Astrocyte of the spinal cord (primary cell): ENCODE results near the gene GRXCR1.
A peak's percentile ranks its signal among the peaks of the same experiment; 100 is the strongest.

Experiments
- DNase-seq: peaks from one replicate; pipeline ENCODE4 v3.0.0; 2011; ENCODE audit warnings: low read depth, low spot score
- H3K4me3 ChIP-seq: 2 replicates; pipeline ENCODE4 v1.5.1; 2011; ENCODE audit warnings: low read depth, mild to moderate bottlenecking, low read length, moderate library complexity
- in situ Hi-C: cut with HindIII; loops from 2 replicates; pipeline ENCODE4 v1.10.0; 2017; ENCODE audit warnings: low sequenced_read_pairs
- TF ChIP-seq, protein P1 (sequence below): IDR thresholded peaks from 2 replicates; pipeline ENCODE4 v1.5.1; 2012; ENCODE audit warnings: low read depth, mild to moderate bottlenecking, low read length, inconsistent platforms

GRXCR1 gene

DNA sequence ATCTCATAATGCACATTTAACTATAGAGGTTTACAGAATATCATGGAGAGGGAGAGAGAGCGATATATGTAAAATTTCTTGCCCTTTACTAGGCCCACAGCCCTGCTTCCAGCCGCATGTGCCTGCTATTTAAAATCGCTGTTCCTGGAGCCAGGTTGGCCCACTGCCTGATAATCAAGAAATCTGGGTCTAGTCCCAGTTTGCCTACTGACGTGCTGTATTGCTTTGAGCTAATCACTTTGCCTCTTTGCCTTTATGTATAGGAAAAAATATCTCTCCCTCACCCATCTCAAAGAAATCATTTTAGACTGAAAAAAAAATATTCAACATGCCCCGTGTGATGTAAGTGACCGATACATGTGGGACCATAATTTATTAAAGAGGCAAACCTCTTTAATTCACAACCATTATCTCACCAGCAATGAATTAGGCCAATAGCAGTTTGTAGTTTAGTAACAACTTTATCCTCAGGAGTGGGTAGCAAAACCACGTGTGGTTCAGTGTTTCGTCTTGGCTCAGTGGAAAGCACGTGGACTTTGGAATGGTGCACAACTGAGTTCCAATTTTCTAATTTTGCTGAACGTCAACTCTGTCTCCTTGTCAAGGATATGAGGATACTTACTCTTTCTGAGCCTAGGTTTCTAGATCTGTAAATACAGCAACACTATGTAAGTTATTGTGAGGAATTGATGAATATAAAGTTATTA lies 62.6 kb downstream of the GRXCR1 start:
- TF ChIP-seq, protein P1, sequence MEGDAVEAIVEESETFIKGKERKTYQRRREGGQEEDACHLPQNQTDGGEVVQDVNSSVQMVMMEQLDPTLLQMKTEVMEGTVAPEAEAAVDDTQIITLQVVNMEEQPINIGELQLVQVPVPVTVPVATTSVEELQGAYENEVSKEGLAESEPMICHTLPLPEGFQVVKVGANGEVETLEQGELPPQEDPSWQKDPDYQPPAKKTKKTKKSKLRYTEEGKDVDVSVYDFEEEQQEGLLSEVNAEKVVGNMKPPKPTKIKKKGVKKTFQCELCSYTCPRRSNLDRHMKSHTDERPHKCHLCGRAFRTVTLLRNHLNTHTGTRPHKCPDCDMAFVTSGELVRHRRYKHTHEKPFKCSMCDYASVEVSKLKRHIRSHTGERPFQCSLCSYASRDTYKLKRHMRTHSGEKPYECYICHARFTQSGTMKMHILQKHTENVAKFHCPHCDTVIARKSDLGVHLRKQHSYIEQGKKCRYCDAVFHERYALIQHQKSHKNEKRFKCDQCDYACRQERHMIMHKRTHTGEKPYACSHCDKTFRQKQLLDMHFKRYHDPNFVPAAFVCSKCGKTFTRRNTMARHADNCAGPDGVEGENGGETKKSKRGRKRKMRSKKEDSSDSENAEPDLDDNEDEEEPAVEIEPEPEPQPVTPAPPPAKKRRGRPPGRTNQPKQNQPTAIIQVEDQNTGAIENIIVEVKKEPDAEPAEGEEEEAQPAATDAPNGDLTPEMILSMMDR: no peak
- H3K4me3 ChIP-seq: no peak overlapping the region
- no peak for DNase-seq
- in situ Hi-C loops: no loop called here

DNA sequence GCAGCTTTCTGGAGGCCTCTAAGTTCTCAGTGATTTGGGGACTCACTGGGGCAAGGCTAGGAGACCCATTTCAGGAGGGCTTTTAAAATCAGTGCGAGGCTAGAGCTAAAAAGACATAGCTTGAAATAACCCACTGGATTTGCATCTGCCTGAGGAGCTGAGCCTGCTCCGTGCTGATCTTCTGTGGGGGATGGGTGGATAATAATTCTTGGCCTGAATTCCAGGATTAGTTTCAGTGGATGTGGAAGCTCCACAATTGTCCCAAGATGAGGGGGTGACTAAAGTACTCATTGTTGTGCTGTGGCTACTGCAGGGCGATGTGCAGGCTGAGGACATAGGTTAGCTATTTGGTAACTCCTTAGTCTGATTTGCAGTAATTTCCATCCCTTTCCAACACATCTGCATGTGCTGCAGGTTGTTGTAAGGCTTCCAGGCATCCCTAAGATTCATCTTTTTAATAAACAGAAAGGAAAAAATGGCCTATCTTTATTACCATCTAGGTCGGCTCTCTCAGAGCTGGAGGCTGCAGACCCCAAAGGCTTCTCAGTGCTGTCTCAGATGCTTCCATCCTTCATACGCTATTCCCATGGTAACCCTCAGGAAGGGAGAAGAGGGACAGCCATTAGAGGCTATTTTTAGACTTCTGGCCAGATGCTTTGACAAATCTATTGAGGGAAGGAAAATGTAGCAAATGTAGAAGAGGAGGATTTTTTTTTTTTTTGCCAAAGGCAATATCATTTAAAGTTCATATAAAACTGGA lies 63.4 kb downstream of the GRXCR1 start:
- TF ChIP-seq, protein P1: no peak
- in situ Hi-C loops: no loop called here
- H3K4me3 ChIP-seq: no peak overlapping the region
- no peak for DNase-seq

DNA sequence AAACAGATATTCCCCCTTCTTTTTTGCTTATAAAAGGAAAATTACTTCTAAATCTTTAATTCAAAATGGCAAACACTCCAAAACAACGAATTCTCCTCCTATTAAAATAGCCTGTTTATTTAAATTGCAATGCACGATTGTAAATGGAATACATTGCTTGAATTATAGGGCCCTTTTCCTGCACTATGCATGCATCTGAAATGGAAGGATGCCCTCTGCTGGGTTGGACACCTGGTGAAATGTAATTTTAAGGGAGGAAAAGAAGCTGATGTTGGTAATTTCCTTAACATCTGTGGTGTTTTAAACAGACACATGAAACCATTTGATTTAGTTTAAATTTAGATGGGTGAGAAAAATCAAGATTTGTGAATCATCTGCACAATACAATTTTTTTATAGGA lies 72.8 kb downstream of the GRXCR1 start:
- no peak overlapping the region for H3K4me3 ChIP-seq
- in situ Hi-C loops: no loop called here
- TF ChIP-seq, protein P1: no peak
- DNase-seq: no peak

DNA sequence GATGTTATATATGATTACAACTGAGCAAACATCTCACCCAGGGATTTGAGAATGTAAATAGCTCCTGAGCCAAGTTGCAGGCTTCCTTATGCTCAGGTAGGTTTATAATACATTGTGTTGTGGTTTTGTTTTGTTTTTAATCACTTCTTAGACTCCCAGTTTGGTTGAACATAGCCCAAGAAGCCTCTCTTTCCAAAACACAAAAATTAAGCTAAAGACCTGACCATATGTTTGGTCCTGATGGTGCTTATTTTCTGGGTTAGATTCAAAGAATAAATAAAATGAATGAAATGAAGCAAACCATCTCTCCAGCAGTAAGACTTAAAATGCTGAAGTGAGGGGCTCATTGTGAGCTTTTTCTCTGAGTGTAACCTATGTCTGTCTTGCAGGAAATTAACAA lies 93.5 kb downstream of the GRXCR1 start:
- in situ Hi-C loops: no loop called here
- TF ChIP-seq, protein P1: no peak
- H3K4me3 ChIP-seq: no peak overlapping the region
- DNase-seq: no peak

DNA sequence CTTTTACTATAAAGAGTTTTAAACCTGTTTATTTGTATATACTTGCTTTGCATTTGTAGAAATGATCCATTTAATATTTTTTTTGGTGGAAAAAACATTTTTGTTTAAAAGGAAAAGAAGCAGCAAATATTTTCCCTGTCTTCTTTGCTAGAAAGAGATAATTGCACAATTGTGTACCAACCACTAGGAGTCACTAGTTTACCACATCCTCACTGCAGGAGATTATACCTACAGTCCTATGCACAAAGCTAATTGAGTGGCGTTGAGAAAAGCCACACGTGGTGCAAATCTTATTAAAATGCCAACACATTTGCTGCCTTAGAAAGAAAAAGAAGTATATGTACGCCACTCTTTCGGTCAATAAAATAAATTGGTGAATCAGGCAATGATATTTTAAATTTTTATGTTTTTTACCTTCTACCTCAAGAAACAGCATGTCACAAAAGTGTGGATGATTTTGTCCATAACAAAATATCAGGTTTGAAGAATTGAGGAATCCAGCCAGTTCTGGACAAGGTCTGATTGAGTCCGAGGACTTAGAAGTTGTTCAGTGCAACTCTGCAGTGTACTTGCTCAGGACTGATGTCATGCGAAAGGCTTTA lies 102.9 kb downstream of the GRXCR1 start:
- in situ Hi-C loops: no loop called here
- TF ChIP-seq, protein P1: peak; percentile 69
- DNase-seq: peak; percentile 20
- no peak overlapping the region for H3K4me3 ChIP-seq

DNA sequence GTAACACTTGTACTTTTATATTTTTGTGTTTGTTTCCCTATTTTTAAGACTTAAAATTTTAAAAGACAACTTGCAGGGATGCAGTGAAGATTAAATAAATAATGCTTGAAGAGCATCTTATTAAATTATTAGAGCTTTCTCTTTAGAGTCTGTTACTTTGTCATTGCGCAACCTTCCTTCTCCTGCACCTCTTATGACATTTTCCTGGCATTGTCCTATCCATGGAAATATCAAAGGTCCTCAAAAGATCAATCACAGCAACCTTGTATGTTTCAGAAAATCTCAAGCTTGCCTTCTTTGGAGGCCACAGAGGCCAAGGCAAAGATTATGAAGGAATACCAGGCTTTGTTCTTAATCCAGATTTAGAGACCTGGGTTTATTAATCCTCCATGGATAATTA lies 116.3 kb downstream of the GRXCR1 start:
- TF ChIP-seq, protein P1: no peak
- in situ Hi-C loops: no loop called here
- H3K4me3 ChIP-seq: no peak overlapping the region
- no peak for DNase-seq
